HEK293 (cell line): ENCODE measurements around the gene AIG1.

Experiments used
- REST ChIP-seq: fragments of 450-650 bp; formaldehyde crosslinking; IDR thresholded peaks from 2 replicates; pipeline ENCODE4 v1.5.1; 2016; ENCODE audit warnings: missing biosample characterization, missing genetic modification characterization
- YY1 ChIP-seq: fragments of 450-650 bp; formaldehyde crosslinking; IDR thresholded peaks from 2 replicates; pipeline ENCODE4 v1.5.1; 2018; ENCODE audit warnings: missing biosample characterization, missing genetic modification characterization
- ZBTB1 ChIP-seq: fragments of 450-650 bp; formaldehyde crosslinking; IDR thresholded peaks from 2 replicates; pipeline ENCODE4 v1.5.1; 2016; ENCODE audit warnings: missing biosample characterization, missing genetic modification characterization
- ZNF174 ChIP-seq: fragments of 450-650 bp; formaldehyde crosslinking; IDR thresholded peaks from 2 replicates; pipeline ENCODE4 v1.5.0; 2017; ENCODE audit warnings: missing biosample characterization, mild to moderate bottlenecking, missing genetic modification characterization
- ZNF274 ChIP-seq, 2 experiments: fragments of 200-500 bp in 1 of 2; fragments of 450-650 bp in 1 of 2; sonication (Bioruptor generic) in 1 of 2; formaldehyde crosslinking in 1 of 2; IDR thresholded peaks; 2 replicates each; pipeline versions ENCODE4 v1.5.1 to v1.6.1; 2014 to 2016; ENCODE audit warnings: borderline replicate concordance in 1 of 2, inconsistent platforms in 1 of 2, low read length in 1 of 2, missing biosample characterization in 1 of 2, missing genetic modification characterization in 1 of 2
- ZNF404 ChIP-seq: fragments of 450-650 bp; formaldehyde crosslinking; IDR thresholded peaks from 2 replicates; pipeline ENCODE4 v1.5.1; 2017; ENCODE audit warnings: missing biosample characterization, missing genetic modification characterization
- ZNF510 ChIP-seq: fragments of 450-650 bp; formaldehyde crosslinking; IDR thresholded peaks from 2 replicates; pipeline ENCODE4 v1.5.1; 2018; ENCODE audit warnings: mild to moderate bottlenecking, missing genetic modification characterization, missing biosample characterization; ENCODE audit not compliant: insufficient replicate concordance
- ZNF670 ChIP-seq: fragments of 450-650 bp; formaldehyde crosslinking; IDR thresholded peaks from 2 replicates; pipeline ENCODE4 v1.5.1; 2016; ENCODE audit warnings: missing biosample characterization, missing genetic modification characterization, low read depth
- ZNF843 ChIP-seq: fragments of 450-650 bp; formaldehyde crosslinking; IDR thresholded peaks from 2 replicates; pipeline ENCODE4 v1.5.1; 2016; ENCODE audit warnings: missing biosample characterization, missing genetic modification characterization
- TF ChIP-seq, protein P1 (sequence below): fragments of 450-650 bp; formaldehyde crosslinking; IDR thresholded peaks from 2 replicates; pipeline ENCODE4 v1.5.1; 2017; ENCODE audit warnings: missing biosample characterization, missing genetic modification characterization
- TF ChIP-seq, protein P2 (sequence below): fragments of 450-650 bp; formaldehyde crosslinking; IDR thresholded peaks from 2 replicates; pipeline ENCODE4 v1.5.1; 2016; ENCODE audit warnings: missing biosample characterization, missing genetic modification characterization
- TF ChIP-seq, protein P3 (sequence below): fragments of 450-650 bp; formaldehyde crosslinking; IDR thresholded peaks from 2 replicates; pipeline ENCODE4 v1.5.1; 2016; ENCODE audit warnings: missing biosample characterization, missing genetic modification characterization

- TF ChIP-seq, protein P1, sequence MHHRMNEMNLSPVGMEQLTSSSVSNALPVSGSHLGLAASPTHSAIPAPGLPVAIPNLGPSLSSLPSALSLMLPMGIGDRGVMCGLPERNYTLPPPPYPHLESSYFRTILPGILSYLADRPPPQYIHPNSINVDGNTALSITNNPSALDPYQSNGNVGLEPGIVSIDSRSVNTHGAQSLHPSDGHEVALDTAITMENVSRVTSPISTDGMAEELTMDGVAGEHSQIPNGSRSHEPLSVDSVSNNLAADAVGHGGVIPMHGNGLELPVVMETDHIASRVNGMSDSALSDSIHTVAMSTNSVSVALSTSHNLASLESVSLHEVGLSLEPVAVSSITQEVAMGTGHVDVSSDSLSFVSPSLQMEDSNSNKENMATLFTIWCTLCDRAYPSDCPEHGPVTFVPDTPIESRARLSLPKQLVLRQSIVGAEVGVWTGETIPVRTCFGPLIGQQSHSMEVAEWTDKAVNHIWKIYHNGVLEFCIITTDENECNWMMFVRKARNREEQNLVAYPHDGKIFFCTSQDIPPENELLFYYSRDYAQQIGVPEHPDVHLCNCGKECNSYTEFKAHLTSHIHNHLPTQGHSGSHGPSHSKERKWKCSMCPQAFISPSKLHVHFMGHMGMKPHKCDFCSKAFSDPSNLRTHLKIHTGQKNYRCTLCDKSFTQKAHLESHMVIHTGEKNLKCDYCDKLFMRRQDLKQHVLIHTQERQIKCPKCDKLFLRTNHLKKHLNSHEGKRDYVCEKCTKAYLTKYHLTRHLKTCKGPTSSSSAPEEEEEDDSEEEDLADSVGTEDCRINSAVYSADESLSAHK (tag by site-specific recombination), result no peak
- TF ChIP-seq REST (tag by site-specific recombination), result no peak
- no peak for TF ChIP-seq ZNF843
- no peak for TF ChIP-seq ZNF174 (tag by site-specific recombination)
- TF ChIP-seq ZNF274 (IDR thresholded peaks at IDR 0.05; ENCODE audit: low read length), result no peak
- TF ChIP-seq ZNF274 (tag by site-specific recombination; IDR thresholded peaks at IDR 0.05; ENCODE audit: borderline replicate concordance), result no peak
- no peak for TF ChIP-seq ZNF510 (tag by site-specific recombination)
- TF ChIP-seq ZNF404 (tag by site-specific recombination), result no peak
- TF ChIP-seq, protein P2, sequence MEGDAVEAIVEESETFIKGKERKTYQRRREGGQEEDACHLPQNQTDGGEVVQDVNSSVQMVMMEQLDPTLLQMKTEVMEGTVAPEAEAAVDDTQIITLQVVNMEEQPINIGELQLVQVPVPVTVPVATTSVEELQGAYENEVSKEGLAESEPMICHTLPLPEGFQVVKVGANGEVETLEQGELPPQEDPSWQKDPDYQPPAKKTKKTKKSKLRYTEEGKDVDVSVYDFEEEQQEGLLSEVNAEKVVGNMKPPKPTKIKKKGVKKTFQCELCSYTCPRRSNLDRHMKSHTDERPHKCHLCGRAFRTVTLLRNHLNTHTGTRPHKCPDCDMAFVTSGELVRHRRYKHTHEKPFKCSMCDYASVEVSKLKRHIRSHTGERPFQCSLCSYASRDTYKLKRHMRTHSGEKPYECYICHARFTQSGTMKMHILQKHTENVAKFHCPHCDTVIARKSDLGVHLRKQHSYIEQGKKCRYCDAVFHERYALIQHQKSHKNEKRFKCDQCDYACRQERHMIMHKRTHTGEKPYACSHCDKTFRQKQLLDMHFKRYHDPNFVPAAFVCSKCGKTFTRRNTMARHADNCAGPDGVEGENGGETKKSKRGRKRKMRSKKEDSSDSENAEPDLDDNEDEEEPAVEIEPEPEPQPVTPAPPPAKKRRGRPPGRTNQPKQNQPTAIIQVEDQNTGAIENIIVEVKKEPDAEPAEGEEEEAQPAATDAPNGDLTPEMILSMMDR (tag by site-specific recombination), result no peak
- TF ChIP-seq YY1 (tag by site-specific recombination), result no peak
- no peak for TF ChIP-seq ZNF670 (tag by site-specific recombination)
- TF ChIP-seq, protein P3, sequence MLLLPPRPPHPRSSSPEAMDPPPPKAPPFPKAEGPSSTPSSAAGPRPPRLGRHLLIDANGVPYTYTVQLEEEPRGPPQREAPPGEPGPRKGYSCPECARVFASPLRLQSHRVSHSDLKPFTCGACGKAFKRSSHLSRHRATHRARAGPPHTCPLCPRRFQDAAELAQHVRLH (tag by site-specific recombination), result no peak
- no peak for TF ChIP-seq ZBTB1 (tag by site-specific recombination)
Observed at GRCh38 chr6:143117108-143117507, 56.4 kb downstream of the AIG1 start.
